OCI-LY1 (cell line): Measurements from ENCODE around the gene EXOC7.

Experiments
- H2AFZ ChIP-seq: fragments of 200-600 bp; sonication (generic), shearing (Covaris generic); 2 replicates; pipeline ENCODE4 v1.6.0; 2014; ENCODE audit warnings: antibody characterized with exemption, mild to moderate bottlenecking, low read length
- H3F3A ChIP-seq: fragments of 200-600 bp; sonication (generic), shearing (Covaris generic); 2 replicates; pipeline ENCODE4 v1.6.0; 2014; ENCODE audit warnings: mild to moderate bottlenecking, antibody characterized with exemption, low read length, moderate library complexity; ENCODE audit not compliant: insufficient read depth
- H3K27ac ChIP-seq: fragments of 200-600 bp; sonication (generic); 2 replicates; pipeline ENCODE4 v1.5.1; 2014; ENCODE audit warnings: low read length, mixed run types, mild to moderate bottlenecking, low read depth; ENCODE audit not compliant: poor library complexity, severe bottlenecking
- H3K27me3 ChIP-seq: fragments of 200-600 bp; sonication (generic); 2 replicates; pipeline ENCODE4 v1.6.0; 2014; ENCODE audit warnings: antibody characterized with exemption, mild to moderate bottlenecking, low read length, moderate library complexity; ENCODE audit not compliant: insufficient read depth
- H3K36me3 ChIP-seq: fragments of 200-600 bp; sonication (generic); 2 replicates; pipeline ENCODE4 v1.6.1; 2014; ENCODE audit warnings: mild to moderate bottlenecking, antibody characterized with exemption, low read length, moderate library complexity, mixed read lengths; ENCODE audit not compliant: insufficient read depth
- H3K4me1 ChIP-seq: fragments of 200-600 bp; sonication (generic); 2 replicates; pipeline ENCODE4 v1.5.1; 2014; ENCODE audit warnings: mild to moderate bottlenecking, low read length, moderate library complexity; ENCODE audit not compliant: insufficient read depth, severe bottlenecking
- H3K4me2 ChIP-seq: fragments of 200-600 bp; sonication (generic), shearing (Covaris generic); 2 replicates; pipeline ENCODE4 v1.6.1; 2014; ENCODE audit warnings: low read length
- H3K4me3 ChIP-seq: fragments of 200-600 bp; sonication (generic); 2 replicates; pipeline ENCODE4 v1.5.1; 2014; ENCODE audit warnings: low read length, low read depth, mild to moderate bottlenecking, mixed read lengths; ENCODE audit not compliant: poor library complexity, severe bottlenecking
- H3K79me2 ChIP-seq: fragments of 200-600 bp; shearing (Covaris generic); 2 replicates; pipeline ENCODE4 v1.6.1; 2016; ENCODE audit warnings: mixed run types, low read length, mixed read lengths; ENCODE audit not compliant: insufficient read depth
- H3K9ac ChIP-seq: fragments of 200-600 bp; sonication (generic), shearing (Covaris generic); 2 replicates; pipeline ENCODE4 v1.6.1; 2014; ENCODE audit warnings: mild to moderate bottlenecking, low read length, mixed read lengths
- H3K9me2 ChIP-seq: fragments of 200-600 bp; sonication (generic), shearing (Covaris generic); 2 replicates; pipeline ENCODE4 v1.6.1; 2014; ENCODE audit warnings: low read depth, mild to moderate bottlenecking, low read length, mixed read lengths
- H3K9me3 ChIP-seq: fragments of 200-600 bp; shearing (Covaris generic); 2 replicates; pipeline ENCODE4 v1.6.1; 2014; ENCODE audit warnings: low read length, mixed read lengths
- H4K20me1 ChIP-seq: fragments of 200-600 bp; sonication (generic), shearing (Covaris generic); 2 replicates; pipeline ENCODE4 v1.6.0; 2016; ENCODE audit warnings: mild to moderate bottlenecking, low read length; ENCODE audit not compliant: insufficient read depth
- CTCF ChIP-seq: fragments of 200-600 bp; sonication (generic), shearing (Covaris generic); IDR thresholded peaks from 2 replicates; pipeline ENCODE4 v1.5.1; 2017; ENCODE audit warnings: mild to moderate bottlenecking, antibody characterized with exemption, low read length, moderate library complexity, mixed read lengths
- EZH2 ChIP-seq: fragments of 200-600 bp; sonication (generic), shearing (Covaris generic); IDR thresholded peaks from 2 replicates; pipeline ENCODE4 v1.8.0; 2017; ENCODE audit warnings: borderline replicate concordance, mixed run types, mild to moderate bottlenecking, antibody characterized with exemption, low read length, moderate library complexity, mixed read lengths

Gene EXOC7

DNA sequence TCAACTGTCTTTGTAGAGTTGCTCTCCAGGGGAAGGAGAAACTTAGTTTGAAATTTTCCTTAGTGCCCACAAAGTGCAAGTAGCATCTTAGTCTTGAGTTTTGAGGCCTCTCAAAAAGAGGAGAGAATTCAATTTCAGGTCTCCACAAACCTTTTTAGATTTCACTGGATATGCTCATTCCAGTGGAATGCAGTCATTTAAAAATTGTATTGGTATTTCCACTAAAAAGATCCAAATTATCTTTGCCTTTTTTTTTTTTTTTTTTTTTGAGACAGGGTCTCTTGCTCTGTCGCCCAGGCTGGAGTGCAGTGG, 44.4 kb upstream of the EXOC7 start:
- H3K4me3 ChIP-seq, result no peak overlapping the region
- no peaks in the 10 kb centered on the region for H3F3A ChIP-seq
- H3K9ac ChIP-seq, result no peak overlapping the region
- H3K4me1 ChIP-seq, result peaks cover 15% of the 10 kb centered on the region
- H3K27ac ChIP-seq, result no peak overlapping the region
- H3K36me3 ChIP-seq, result no peaks in the 10 kb centered on the region
- no peaks in the 10 kb centered on the region for H3K79me2 ChIP-seq
- no peak overlapping the region for H2AFZ ChIP-seq
- no peak for TF ChIP-seq EZH2
- no peak for TF ChIP-seq CTCF
- H3K9me2 ChIP-seq, result no peaks in the 10 kb centered on the region
- H3K9me3 ChIP-seq, result no peaks in the 10 kb centered on the region
- no peaks in the 10 kb centered on the region for H4K20me1 ChIP-seq
- peaks cover 7% of the 10 kb centered on the region; the same call in 1 of the 2 replicates for H3K27me3 ChIP-seq
- H3K4me2 ChIP-seq, result no peak overlapping the region

DNA sequence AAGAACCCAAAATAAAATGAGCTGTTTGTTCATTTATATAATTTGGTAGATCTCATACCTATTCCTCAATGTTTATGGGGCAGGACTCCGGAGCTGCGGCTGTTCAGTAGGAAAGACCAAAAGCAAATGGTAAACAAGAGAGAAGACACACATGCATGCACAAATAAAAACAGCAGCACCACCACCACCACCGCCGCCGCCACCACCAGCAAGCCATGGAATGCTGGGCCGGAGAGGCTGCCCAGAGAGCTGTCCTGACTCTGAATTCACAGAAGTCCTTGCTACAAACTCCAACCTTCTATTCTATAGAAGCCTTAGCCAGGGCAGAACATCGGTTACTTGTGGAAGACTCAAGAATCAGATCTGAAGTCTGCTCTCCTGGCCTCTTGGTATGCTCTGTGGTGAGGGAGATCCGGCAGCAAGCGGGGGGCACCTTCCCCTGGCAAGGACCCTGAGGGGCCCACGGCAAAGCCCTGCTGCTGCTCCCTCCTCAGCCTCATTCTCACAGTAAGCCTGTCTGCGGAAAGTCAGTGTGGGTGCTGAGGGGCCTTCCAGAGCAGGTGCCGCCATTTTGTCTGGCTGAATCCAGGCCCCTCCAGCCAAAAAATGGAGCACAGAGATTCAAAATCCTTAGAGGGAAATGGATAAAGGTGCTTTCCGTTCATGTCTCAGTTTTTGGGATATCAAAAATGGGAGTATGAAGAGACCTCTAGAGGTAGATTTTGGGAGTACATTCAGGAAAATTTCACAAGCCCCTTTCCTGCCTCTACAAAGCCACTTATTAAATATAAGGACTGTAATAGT, 43.8 kb upstream of the EXOC7 start:
- TF ChIP-seq EZH2 (no peak), CTCF (peak; percentile 53)
- Histone ChIP-seq H4K20me1 (no peaks in the 10 kb centered on the region), H3K4me3 (no peak overlapping the region), H3K4me1 (peaks cover 15% of the 10 kb centered on the region), H3F3A (no peaks in the 10 kb centered on the region), H3K27me3 (peaks cover 7% of the 10 kb centered on the region; the same call in 1 of the 2 replicates), H3K9me3 (no peaks in the 10 kb centered on the region), H3K4me2 (no peak overlapping the region), H3K79me2 (no peaks in the 10 kb centered on the region), H3K36me3 (no peaks in the 10 kb centered on the region), H2AFZ (no peak overlapping the region), H3K9ac (no peak overlapping the region), H3K9me2 (no peaks in the 10 kb centered on the region), H3K27ac (no peak overlapping the region)

DNA sequence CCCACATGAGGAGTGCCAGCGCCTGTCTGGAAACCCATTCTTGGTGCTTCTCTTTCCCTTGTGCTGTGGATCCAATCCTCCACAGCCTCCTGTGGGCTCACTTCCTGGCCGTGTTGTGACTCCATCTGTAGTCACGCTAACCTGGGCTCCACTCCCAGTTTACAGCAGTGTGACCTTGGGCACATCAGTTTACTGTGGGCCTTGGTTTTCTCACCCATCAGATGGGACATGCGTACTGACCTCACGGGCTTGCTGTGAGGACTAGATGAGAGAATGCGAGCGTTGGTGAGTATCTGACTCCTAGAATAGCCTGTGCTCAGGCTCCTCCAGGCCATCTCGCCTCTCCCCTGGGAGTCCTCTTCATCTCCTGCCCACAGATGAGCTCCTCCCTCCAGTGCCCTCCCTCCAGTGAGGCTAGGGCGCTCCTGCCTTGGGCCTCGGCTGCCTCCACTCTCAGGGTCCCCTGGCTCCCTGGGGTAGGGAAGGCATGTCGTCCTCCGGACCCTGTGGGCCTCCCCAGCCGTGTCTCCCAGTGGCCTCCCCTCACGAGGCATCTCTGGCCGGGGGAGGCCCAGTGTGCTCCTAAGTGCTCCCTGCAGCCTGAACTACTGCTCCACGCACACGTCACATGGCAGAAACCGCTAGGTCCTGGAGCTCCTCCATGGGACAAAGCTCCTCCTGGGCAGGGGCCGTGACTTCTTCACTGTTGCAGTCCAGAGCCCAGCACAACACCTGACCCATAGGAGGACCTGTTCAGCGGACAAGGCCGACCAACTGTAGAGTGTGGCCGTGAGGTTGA, 42.7 kb upstream of the EXOC7 start:
- no peak overlapping the region for H3K27ac ChIP-seq
- H3K27me3 ChIP-seq, result peaks cover 7% of the 10 kb centered on the region; the same call in 1 of the 2 replicates
- H3K4me2 ChIP-seq, result peak overlapping the region; percentile 9; the same call in 1 of the 2 replicates
- no peak for TF ChIP-seq CTCF
- TF ChIP-seq EZH2, result no peak
- no peak overlapping the region for H2AFZ ChIP-seq
- no peaks in the 10 kb centered on the region for H3F3A ChIP-seq
- no peaks in the 10 kb centered on the region for H4K20me1 ChIP-seq
- H3K9ac ChIP-seq, result no peak overlapping the region
- H3K4me3 ChIP-seq, result no peak overlapping the region
- peaks cover 18% of the 10 kb centered on the region for H3K4me1 ChIP-seq
- no peaks in the 10 kb centered on the region for H3K36me3 ChIP-seq
- H3K79me2 ChIP-seq, result no peaks in the 10 kb centered on the region
- no peaks in the 10 kb centered on the region for H3K9me2 ChIP-seq
- H3K9me3 ChIP-seq, result no peaks in the 10 kb centered on the region
